Measurements from ENCODE around the gene CLDN14. TPM values are rescaled to one million over a fixed set of nuclear protein-coding genes. Genes with fewer than 3 reads are reported as not detected.

CLDN14 gene
- polyA plus RNA-seq, 3 donors: not detected

DNA sequence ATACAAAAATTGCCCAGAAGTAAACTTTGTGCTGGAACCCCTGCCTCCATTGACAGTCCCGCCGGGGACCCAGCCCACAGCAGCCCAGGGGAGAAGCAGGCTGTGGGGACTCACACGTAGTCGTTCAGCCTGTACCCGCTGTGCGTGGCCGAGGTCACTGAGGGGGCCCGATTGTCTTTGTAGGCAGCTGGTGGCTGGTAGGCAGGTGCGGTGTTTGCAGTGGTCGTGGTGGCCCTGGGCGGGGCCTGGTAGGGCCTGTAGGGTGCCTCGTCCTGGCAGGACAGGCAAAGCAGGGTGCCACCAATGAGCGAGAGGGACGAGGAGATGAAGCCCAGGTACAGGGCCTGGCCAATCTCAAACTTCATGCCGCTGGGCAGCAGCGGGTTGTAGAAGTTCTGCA lies 19.1 kb downstream of the CLDN14 start:
- Histone ChIP-seq H3K9me3 (replicated peaks in 1 of 2; ENCODE audit: control insufficient read depth in 1 of 2, insufficient read depth in 1 of 2, low read length in 2 of 2) (no peaks in the 10 kb centered on the region), H3K4me2 (replicated peaks; ENCODE audit: extremely low read depth, low read length, poor library complexity, severe bottlenecking) (no peak overlapping the region), H3K79me2 (ENCODE audit: insufficient read depth, low read length) (no peaks in the 10 kb centered on the region), H3K27ac (ENCODE audit: low read depth in 1 of 2, low read length in 2 of 2) (no peak overlapping the region), H3K36me3 (replicated peaks in 1 of 2; ENCODE audit: control insufficient read depth in 1 of 2, insufficient read depth in 2 of 2, low read length in 2 of 2) (no peaks in the 10 kb centered on the region), H3K9ac (ENCODE audit: insufficient read depth, low read length, poor library complexity, severe bottlenecking) (no peak overlapping the region), H3K4me1 (ENCODE audit: control insufficient read depth in 1 of 2, insufficient read depth in 2 of 2, low read length in 2 of 2) (no peaks in the 10 kb centered on the region), H3K4me3 (replicated peaks in 1 of 3; ENCODE audit: low read depth in 2 of 3, low read length in 3 of 3) (no peak overlapping the region), H3K27me3 (ENCODE audit: control insufficient read depth in 2 of 2, insufficient read depth in 2 of 2, low read length in 2 of 2) (no peaks in the 10 kb centered on the region), H2AFZ (ENCODE audit: insufficient read depth, low read depth, low read length, poor library complexity, severe bottlenecking) (no peak overlapping the region), H4K20me1 (ENCODE audit: insufficient read depth, low read length) (no peaks in the 10 kb centered on the region)
- Mint-ChIP-seq H3K27ac (peak overlapping the region in 1 of 7 donors; percentile 64), H3K4me3 (no peak overlapping the region), H3K36me3 (no peaks in the 10 kb centered on the region), H3K9me3 (peaks cover 0 to 2% (median 0%) of the 10 kb centered on the region in 7 donors), H3K4me1 (no peaks in the 10 kb centered on the region), H3K27me3 (ENCODE audit: low read depth in 3 of 3) (peaks cover 3 to 8% (median 6%) of the 10 kb centered on the region in 3 donors)
- 93% methylated on average over 16 of the region's 16 CpGs for WGBS (ENCODE audit: insufficient coverage)
- TF ChIP-seq CTCF (IDR thresholded peaks at IDR 0.05): no peak
- intact Hi-C loops (cut with micrococcal nuclease): no loop called here
- no peak for DNase-seq

- Histone ChIP-seq H3K27me3 (ENCODE audit: control insufficient read depth in 2 of 2, insufficient read depth in 2 of 2, low read length in 2 of 2) (no peaks in the 10 kb centered on the region), H3K9ac (ENCODE audit: insufficient read depth, low read length, poor library complexity, severe bottlenecking) (no peak overlapping the region), H4K20me1 (ENCODE audit: insufficient read depth, low read length) (no peaks in the 10 kb centered on the region), H3K36me3 (replicated peaks in 1 of 2; ENCODE audit: control insufficient read depth in 1 of 2, insufficient read depth in 2 of 2, low read length in 2 of 2) (no peaks in the 10 kb centered on the region), H3K9me3 (replicated peaks in 1 of 2; ENCODE audit: control insufficient read depth in 1 of 2, insufficient read depth in 1 of 2, low read length in 2 of 2) (no peaks in the 10 kb centered on the region), H3K27ac (ENCODE audit: low read depth in 1 of 2, low read length in 2 of 2) (no peak overlapping the region), H3K4me3 (replicated peaks in 1 of 3; ENCODE audit: low read depth in 2 of 3, low read length in 3 of 3) (no peak overlapping the region), H3K4me2 (replicated peaks; ENCODE audit: extremely low read depth, low read length, poor library complexity, severe bottlenecking) (no peak overlapping the region), H3K4me1 (ENCODE audit: control insufficient read depth in 1 of 2, insufficient read depth in 2 of 2, low read length in 2 of 2) (no peaks in the 10 kb centered on the region), H2AFZ (ENCODE audit: insufficient read depth, low read depth, low read length, poor library complexity, severe bottlenecking) (no peak overlapping the region), H3K79me2 (ENCODE audit: insufficient read depth, low read length) (no peaks in the 10 kb centered on the region)
- Mint-ChIP-seq H3K27me3 (ENCODE audit: low read depth in 3 of 3) (peaks cover 4 to 8% (median 6%) of the 10 kb centered on the region in 3 donors), H3K9me3 (peaks cover 0 to 2% (median 0%) of the 10 kb centered on the region in 7 donors), H3K4me1 (no peaks in the 10 kb centered on the region), H3K4me3 (no peak overlapping the region), H3K27ac (no peak overlapping the region), H3K36me3 (no peaks in the 10 kb centered on the region)
- no peak for TF ChIP-seq CTCF (IDR thresholded peaks at IDR 0.05)
- no peak for DNase-seq
- intact Hi-C loops (cut with micrococcal nuclease): loop anchor here in 1 of 2 donors (5.0 kb wide), 1 partner anchor 37 kb away; no protein-coding TSS in a partner anchor
- WGBS (ENCODE audit: insufficient coverage): 97% methylated on average over 6 of the region's 6 CpGs
These were observed 20.8 kb downstream of the CLDN14 start for GRCh38 chr21:36459098-36459497.
